OCI-LY7 (cell line): Measurements from ENCODE around the gene KAZN. TPM values are rescaled to one million over a fixed set of nuclear protein-coding genes. Genes with fewer than 3 reads are reported as not detected.

Experiments used
- BruUV-seq: library from RNA; stranded (reverse); fragments of 400-500 nt; replicated peaks from 2 replicates; lab custom pipeline; 2021; lab: Mats Ljungman, UMichigan
- CTCF ChIA-PET: fragments of 300-600 bp; sonication (Branson Sonifier 250); formaldehyde crosslinking; loops from one replicate; lab custom pipeline; 2022; ENCODE audit warnings: antibody characterized with exemption; ENCODE audit not compliant: unreplicated experiment; lab: Charles Lee
- POLR2A ChIA-PET: fragments of 300-600 bp; sonication (Branson Sonifier 250); formaldehyde crosslinking; loops from one replicate; lab custom pipeline; 2022; ENCODE audit warnings: antibody characterized with exemption; lab: Charles Lee
- DNase-seq: peaks from one replicate; pipeline ENCODE4 v3.0.0-alpha.2; 2015; ENCODE audit warnings: low spot score
- H2AFZ ChIP-seq: fragments of 200-600 bp; sonication (generic), shearing (Covaris generic); 2 replicates; pipeline ENCODE4 v1.6.1; 2014; ENCODE audit warnings: mild to moderate bottlenecking, antibody characterized with exemption, low read length, moderate library complexity
- H3K27ac ChIP-seq: fragments of 200-600 bp; sonication (generic); 2 replicates; pipeline ENCODE4 v1.5.1; 2014; ENCODE audit warnings: mixed run types, low read depth, mild to moderate bottlenecking, moderate library complexity, low read length, inconsistent platforms; ENCODE audit not compliant: poor library complexity, severe bottlenecking
- H3K36me3 ChIP-seq: fragments of 200-600 bp; sonication (generic); 2 replicates; pipeline ENCODE4 v1.6.1; 2014; ENCODE audit warnings: mild to moderate bottlenecking, antibody characterized with exemption, low read length, moderate library complexity, mixed read lengths; ENCODE audit not compliant: insufficient read depth
- H3K4me1 ChIP-seq: fragments of 200-600 bp; sonication (generic); 2 replicates; pipeline ENCODE4 v1.5.1; 2014; ENCODE audit warnings: mild to moderate bottlenecking, low read length; ENCODE audit not compliant: insufficient read depth, poor library complexity, severe bottlenecking
- H3K4me2 ChIP-seq: fragments of 200-600 bp; sonication (generic); 2 replicates; pipeline ENCODE4 v1.6.1; 2014; ENCODE audit warnings: mild to moderate bottlenecking, low read length
- H3K4me3 ChIP-seq: fragments of 200-600 bp; sonication (generic); 2 replicates; pipeline ENCODE4 v1.5.1; 2014; ENCODE audit warnings: mild to moderate bottlenecking, low read depth, low read length; ENCODE audit not compliant: poor library complexity, severe bottlenecking
- H3K79me2 ChIP-seq: fragments of 200-600 bp; sonication (generic); 2 replicates; pipeline ENCODE4 v1.6.1; 2016; ENCODE audit warnings: low read depth, mild to moderate bottlenecking, low read length, moderate library complexity, mixed read lengths; ENCODE audit not compliant: insufficient read depth
- H3K9me2 ChIP-seq: fragments of 200-600 bp; sonication (generic); 2 replicates; pipeline ENCODE4 v1.6.1; 2016; ENCODE audit warnings: mild to moderate bottlenecking, low read length, mixed read lengths; ENCODE audit not compliant: insufficient read depth
- H3K9me3 ChIP-seq: fragments of 200-600 bp; sonication (generic); 2 replicates; pipeline ENCODE4 v1.6.1; 2014; ENCODE audit warnings: mild to moderate bottlenecking, mixed run types, low read length, mixed read lengths
- H4K20me1 ChIP-seq: fragments of 200-600 bp; sonication (generic); 2 replicates; pipeline ENCODE4 v1.6.1; 2014; ENCODE audit warnings: mild to moderate bottlenecking, antibody characterized with exemption, low read length, moderate library complexity, mixed read lengths; ENCODE audit not compliant: insufficient read depth
- EZH2phosphoT487 ChIP-seq: fragments of 200-600 bp; sonication (generic); IDR thresholded peaks from 2 replicates; pipeline ENCODE4 v1.6.1; 2018; ENCODE audit warnings: low read depth, borderline replicate concordance, mild to moderate bottlenecking, mixed run types, antibody characterized with exemption, low read length, moderate library complexity, mixed read lengths
- intact Hi-C: fragments of 100-400 bp; cut with micrococcal nuclease; formaldehyde crosslinking; loops from one replicate; pipeline ENCODE4 v1.10.0; 2022; ENCODE audit not compliant: unreplicated experiment
- total RNA-seq, 2 experiments: library from RNA; depleted of rRNA in 1 of 2; stranded (reverse); fragments of >200 nt in 1 of 2; shearing (Covaris generic) in 1 of 2; gene quantifications; 2 replicates each; pipeline ENCODE4 v1.2.3, GENCODE V29; 2014 to 2022
- TF ChIP-seq, protein P1 (sequence below): fragments of 200-600 bp; sonication (generic); conservative IDR thresholded peaks from 2 replicates; pipeline ENCODE4 v1.5.1; 2014; ENCODE audit warnings: mild to moderate bottlenecking, antibody characterized with exemption, low read length, moderate library complexity, mixed read lengths

The KAZN gene
- total RNA-seq, 2 experiments from 2014 or later = 0.40 to 2.4 TPM

DNA sequence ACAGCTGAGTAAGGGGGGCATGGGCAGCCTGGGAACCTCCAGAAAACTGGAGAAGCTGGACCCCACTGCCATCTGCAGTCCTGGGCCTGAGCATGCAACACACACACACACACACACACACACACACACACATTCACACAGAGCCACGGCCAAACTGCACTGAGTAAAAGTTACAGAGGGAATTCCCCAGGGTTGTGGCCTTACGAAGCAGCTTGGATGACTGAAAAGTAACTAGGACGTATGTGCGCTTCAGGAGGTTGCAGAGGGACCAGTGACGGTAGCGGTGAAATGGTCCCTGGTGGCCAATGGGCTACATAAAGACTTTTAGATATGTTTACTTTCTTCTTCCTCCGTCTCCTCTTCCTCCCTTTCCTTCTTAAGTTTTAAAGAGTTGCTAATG lies 322.6 kb downstream of the KAZN start:
- DNase-seq = no peak
- H3K79me2 ChIP-seq = no peaks in the 10 kb centered on the region
- no peak overlapping the region for H2AFZ ChIP-seq
- intact Hi-C loops = no loop called here
- no peaks in the 10 kb centered on the region for H3K9me2 ChIP-seq
- H3K9me3 ChIP-seq = no peaks in the 10 kb centered on the region
- H3K36me3 ChIP-seq = no peaks in the 10 kb centered on the region
- H4K20me1 ChIP-seq = peaks cover 2% of the 10 kb centered on the region; the same call in 1 of the 2 replicates
- TF ChIP-seq, protein P1, sequence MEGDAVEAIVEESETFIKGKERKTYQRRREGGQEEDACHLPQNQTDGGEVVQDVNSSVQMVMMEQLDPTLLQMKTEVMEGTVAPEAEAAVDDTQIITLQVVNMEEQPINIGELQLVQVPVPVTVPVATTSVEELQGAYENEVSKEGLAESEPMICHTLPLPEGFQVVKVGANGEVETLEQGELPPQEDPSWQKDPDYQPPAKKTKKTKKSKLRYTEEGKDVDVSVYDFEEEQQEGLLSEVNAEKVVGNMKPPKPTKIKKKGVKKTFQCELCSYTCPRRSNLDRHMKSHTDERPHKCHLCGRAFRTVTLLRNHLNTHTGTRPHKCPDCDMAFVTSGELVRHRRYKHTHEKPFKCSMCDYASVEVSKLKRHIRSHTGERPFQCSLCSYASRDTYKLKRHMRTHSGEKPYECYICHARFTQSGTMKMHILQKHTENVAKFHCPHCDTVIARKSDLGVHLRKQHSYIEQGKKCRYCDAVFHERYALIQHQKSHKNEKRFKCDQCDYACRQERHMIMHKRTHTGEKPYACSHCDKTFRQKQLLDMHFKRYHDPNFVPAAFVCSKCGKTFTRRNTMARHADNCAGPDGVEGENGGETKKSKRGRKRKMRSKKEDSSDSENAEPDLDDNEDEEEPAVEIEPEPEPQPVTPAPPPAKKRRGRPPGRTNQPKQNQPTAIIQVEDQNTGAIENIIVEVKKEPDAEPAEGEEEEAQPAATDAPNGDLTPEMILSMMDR = no peak
- TF ChIP-seq EZH2phosphoT487 = no peak
- ChIA-PET POLR2A (no interaction called here), CTCF (no interaction called here)
- peaks cover 4% of the 10 kb centered on the region for H3K4me1 ChIP-seq
- no peak overlapping the region for H3K4me2 ChIP-seq
- H3K27ac ChIP-seq = no peak overlapping the region
- no peak overlapping the region for H3K4me3 ChIP-seq
- no TSS peak for BruUV-seq

- peaks cover 4% of the 10 kb centered on the region for H3K4me1 ChIP-seq
- DNase-seq = no peak
- POLR2A ChIA-PET = no interaction called here
- peak overlapping the region; percentile 38 for H3K4me3 ChIP-seq
- H3K9me3 ChIP-seq = no peaks in the 10 kb centered on the region
- no peak overlapping the region for H3K27ac ChIP-seq
- peak overlapping the region; percentile 46 for H3K4me2 ChIP-seq
- peaks cover 7% of the 10 kb centered on the region; the same call in 1 of the 2 replicates for H4K20me1 ChIP-seq
- H3K79me2 ChIP-seq = no peaks in the 10 kb centered on the region
- H2AFZ ChIP-seq = no peak overlapping the region
- no peaks in the 10 kb centered on the region for H3K36me3 ChIP-seq
- no peaks in the 10 kb centered on the region for H3K9me2 ChIP-seq
- TF ChIP-seq EZH2phosphoT487 = no peak
- intact Hi-C loops = no loop called here
- CTCF ChIA-PET = no interaction called here
- no TSS peak for BruUV-seq
Measured at GRCh38 chr1:14922942-14923726, 324.6 kb downstream of the KAZN start.

DNA sequence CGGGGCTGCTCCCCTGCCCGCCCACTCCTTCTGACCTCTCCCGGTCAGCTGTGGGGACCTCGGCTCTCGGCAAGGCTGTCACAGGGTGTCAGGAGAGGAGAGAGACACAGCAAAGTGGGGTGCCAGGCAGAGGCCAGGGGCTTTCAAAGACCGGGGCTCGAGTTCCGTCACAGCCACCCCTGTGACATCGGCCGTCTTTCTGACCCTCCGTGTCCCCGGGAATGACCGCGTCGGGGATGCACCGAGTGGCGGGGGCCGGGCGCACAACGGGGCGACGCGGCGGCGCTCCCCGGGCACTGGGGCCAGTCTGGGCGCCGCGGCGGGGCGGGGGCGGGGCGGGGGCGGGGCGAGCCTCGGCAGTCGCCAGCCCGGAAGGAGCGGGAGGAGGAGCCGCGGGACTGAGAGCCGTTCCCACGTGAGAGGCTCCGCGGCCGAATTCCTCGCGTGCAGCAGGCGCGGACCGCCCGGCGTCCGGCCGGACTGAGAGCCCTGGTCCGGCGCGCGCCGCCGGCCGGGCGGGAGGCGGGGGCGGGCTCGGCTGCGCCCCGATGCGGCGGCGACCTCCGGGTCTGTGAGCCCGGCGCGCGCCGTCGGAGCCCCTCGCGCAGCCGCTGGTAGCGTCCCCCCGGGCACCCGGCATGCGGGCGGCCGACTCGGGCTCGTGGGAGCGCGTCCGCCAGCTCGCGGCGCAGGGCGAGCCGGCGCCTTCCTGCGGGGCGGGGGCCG lies 325.4 kb downstream of the KAZN start:
- H3K9me2 ChIP-seq = no peaks in the 10 kb centered on the region
- TF ChIP-seq EZH2phosphoT487 = no peak
- TF ChIP-seq, protein P1 = no peak
- H3K4me3 ChIP-seq = peak overlapping the region; percentile 38
- H3K9me3 ChIP-seq = no peaks in the 10 kb centered on the region
- ChIA-PET CTCF (no interaction called here), POLR2A (no interaction called here)
- H3K4me2 ChIP-seq = peak overlapping the region; percentile 46
- H3K79me2 ChIP-seq = no peaks in the 10 kb centered on the region
- DNase-seq = peak; percentile 60
- intact Hi-C loops = no loop called here
- peaks cover 4% of the 10 kb centered on the region for H3K4me1 ChIP-seq
- no TSS peak for BruUV-seq
- no peaks in the 10 kb centered on the region for H3K36me3 ChIP-seq
- H4K20me1 ChIP-seq = peaks cover 7% of the 10 kb centered on the region; the same call in 1 of the 2 replicates
- no peak overlapping the region for H3K27ac ChIP-seq
- H2AFZ ChIP-seq = no peak overlapping the region
